IMR-90 (cell line): ENCODE results near the gene NME4.

Experiments used
- BHLHE40 ChIP-seq: fragments of 150-350 bp; IDR thresholded peaks from 2 replicates; pipeline ENCODE4 v1.6.1; 2016; ENCODE audit warnings: mild to moderate bottlenecking, low read depth, low read length
- POLR2A ChIP-seq: IDR thresholded peaks from 2 replicates; pipeline ENCODE4 v1.6.1; 2012; ENCODE audit warnings: mild to moderate bottlenecking, low read depth, low read length
- SMC3 ChIP-seq: fragments of 150-350 bp; IDR thresholded peaks from 2 replicates; pipeline ENCODE4 v1.6.1; 2016; ENCODE audit warnings: low read depth, mild to moderate bottlenecking, antibody characterized with exemption, low read length, moderate library complexity
- TF ChIP-seq, protein P1 (sequence below): conservative IDR thresholded peaks from 2 replicates; pipeline ENCODE4 v1.5.1; 2012; ENCODE audit warnings: mild to moderate bottlenecking, low read depth, low read length, improper control_type of control experiment

DNA sequence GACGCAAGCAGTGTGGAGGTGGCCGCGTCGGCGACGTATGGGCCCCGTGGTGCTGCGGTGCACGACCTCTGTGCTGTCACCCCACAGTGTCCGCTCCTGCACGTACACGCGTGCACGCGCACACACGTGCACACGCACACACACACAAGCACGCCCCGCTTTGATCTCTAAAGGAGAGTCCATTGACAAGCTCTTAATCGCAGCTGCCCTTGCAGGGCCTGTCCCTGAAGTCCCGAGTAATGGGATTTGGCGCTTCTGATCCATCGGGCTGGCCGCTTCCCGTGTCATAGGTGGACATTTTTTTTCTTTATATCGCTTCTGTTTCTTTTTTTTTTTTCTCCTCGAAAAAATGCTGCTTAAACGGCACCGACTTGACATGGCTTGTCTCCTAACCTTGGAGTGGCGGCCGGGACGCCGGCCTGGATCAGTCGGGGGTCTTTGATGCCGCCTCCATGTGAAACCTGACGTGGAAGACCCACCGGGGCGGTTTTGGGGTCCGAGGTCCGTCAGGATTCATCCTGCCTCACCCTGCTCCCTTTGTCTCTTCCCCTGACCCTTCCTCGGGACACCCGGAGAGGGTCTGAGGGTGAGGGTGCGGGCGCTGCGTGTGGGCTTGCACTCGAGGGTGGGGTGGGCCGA lies 36.2 kb upstream of the NME4 start:
- TF ChIP-seq SMC3, result no peak
- no peak for TF ChIP-seq POLR2A
- TF ChIP-seq, protein P1, sequence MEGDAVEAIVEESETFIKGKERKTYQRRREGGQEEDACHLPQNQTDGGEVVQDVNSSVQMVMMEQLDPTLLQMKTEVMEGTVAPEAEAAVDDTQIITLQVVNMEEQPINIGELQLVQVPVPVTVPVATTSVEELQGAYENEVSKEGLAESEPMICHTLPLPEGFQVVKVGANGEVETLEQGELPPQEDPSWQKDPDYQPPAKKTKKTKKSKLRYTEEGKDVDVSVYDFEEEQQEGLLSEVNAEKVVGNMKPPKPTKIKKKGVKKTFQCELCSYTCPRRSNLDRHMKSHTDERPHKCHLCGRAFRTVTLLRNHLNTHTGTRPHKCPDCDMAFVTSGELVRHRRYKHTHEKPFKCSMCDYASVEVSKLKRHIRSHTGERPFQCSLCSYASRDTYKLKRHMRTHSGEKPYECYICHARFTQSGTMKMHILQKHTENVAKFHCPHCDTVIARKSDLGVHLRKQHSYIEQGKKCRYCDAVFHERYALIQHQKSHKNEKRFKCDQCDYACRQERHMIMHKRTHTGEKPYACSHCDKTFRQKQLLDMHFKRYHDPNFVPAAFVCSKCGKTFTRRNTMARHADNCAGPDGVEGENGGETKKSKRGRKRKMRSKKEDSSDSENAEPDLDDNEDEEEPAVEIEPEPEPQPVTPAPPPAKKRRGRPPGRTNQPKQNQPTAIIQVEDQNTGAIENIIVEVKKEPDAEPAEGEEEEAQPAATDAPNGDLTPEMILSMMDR, result no peak
- TF ChIP-seq BHLHE40, result no peak
